Inferior parietal cortex (tissue), 1 donor: ENCODE data around the gene DIAPH2.

Source experiments
- DNase-seq: peaks from one replicate; pipeline ENCODE4 v3.0.0-alpha.2; 2016; ENCODE audit errors: extremely low spot score

Gene DIAPH2

DNA sequence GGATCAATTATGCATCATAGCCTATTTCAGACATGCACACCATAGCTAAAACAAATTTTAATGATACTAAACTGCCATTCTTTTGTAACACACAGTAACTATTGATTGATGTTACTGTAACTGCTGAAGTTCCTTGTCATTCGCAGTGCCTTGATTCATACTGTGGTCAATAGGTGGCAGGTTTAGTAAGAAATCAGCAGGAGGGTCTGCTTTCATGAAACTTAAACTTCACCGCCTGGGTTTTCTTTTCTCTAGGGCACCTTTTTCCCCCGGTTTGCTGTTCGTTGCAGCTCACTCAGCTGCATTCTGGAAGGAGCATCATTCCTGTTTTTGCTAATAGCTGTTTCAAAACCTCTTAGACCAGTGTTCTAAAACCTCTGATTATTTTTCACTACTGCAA is 287.2 kb downstream of the DIAPH2 start:
- DNase-seq: no peak

DNA sequence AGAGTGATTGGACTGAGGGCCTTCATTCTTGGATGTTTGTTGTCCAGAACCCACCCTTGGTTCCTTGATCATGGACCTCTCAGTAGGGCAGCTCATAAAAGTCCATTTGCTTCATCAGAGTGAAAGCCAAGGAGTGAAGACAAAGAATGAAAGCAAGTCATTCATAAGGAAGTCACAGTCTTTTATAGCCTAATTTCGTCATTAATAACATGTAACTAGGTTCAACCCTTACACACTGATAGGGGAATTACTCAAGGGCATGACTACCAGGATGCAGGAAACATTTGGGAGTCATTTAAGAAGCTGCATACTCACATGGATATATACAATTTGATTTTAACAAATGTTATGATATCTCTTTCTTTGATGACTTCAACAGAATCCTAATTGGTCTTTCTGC is 294.3 kb downstream of the DIAPH2 start:
- DNase-seq: no peak

DNA sequence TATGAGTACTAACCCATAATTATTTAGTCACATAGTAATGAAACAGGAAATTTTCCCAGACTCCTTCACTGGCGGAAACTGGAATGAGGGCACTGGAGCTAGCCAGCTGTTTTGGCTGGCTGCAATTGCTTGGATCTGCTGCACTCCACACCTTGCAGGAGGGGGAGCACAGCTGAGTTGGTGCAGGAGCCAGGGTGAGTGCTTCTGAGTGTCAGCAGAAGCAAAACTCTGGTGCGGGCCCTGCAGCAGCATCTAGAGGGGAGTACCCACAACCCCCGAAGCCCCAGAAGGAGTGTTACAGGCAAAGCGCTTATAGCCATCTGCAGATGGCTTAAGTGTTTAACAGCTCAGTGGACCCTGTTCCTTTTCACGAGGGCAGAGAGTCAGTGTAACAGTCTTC is 295.1 kb downstream of the DIAPH2 start:
- DNase-seq: no peak

DNA sequence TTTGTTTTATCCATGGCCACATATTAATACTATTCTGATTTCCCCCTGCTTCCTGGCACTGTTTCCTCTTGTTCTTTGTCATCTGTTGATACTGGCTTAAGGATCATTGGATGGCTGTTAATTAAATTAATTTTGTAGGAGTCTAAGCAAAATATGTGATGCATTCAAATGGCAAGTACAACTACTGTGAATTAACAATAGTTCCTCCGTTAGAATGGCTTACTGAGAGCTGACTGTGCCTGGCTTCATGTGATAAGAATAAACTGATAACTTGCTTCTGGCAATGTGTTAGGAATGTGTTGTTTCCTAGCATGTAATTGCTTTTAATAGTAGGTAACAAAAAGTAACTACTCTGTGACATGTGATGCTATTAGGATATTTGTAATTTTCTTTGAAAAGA is 297.5 kb downstream of the DIAPH2 start:
- DNase-seq: no peak

DNA sequence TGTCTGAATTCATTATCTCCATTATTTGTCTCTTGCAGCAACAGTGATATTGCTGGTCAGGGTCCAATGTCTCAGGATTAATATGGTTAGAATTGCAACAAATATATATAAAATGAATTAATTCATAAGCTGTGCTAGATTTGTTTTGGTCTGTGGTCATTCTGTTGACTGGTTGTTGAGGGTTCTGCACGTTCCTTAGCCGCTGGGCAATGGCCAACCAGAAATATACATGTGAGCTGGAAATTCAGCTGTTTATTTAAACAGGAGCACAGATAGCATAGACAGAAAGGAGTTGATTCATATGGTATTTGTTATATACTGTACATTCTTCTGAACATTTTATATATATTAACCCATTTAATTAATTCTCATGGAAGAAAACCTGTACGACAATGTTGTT is 299.9 kb downstream of the DIAPH2 start:
- no peak for DNase-seq

DNA sequence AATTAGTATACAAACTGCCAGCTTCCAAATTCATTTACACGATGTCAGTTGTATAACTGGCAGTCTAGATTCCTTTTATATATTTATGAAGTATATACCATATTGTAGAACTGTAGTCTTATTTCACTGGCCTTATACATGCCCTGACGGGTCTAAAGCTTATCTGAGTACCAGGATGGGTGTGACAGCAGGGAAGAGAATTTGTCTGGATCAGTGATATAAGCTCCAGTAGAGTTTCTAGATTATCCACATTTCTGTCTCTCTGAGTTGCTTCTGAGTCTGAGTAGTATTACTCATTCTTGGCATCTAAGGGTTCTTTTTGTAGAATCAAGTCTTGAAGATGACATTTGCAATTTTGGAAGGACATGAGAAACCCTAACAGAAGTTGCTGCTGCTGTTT is 300.4 kb downstream of the DIAPH2 start:
- no peak for DNase-seq

DNA sequence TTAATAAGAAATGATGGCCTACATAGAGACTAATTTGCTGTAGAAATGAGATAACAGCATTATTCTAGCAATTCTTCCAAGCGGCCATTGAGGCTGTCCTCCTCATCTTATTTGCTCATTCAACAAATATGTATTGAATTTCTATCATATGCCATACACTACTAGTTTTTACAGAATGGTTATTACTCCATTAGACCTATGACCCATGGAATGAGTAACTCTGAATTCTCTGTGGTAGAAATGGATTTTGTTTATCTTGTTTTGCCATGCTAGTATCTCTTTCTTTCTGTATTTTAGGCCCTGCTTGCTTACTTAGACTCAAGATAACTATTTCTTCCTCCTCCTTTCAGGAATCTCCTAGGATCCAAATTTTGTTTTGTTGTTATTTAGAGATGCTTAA is 302.6 kb downstream of the DIAPH2 start:
- no peak for DNase-seq

DNA sequence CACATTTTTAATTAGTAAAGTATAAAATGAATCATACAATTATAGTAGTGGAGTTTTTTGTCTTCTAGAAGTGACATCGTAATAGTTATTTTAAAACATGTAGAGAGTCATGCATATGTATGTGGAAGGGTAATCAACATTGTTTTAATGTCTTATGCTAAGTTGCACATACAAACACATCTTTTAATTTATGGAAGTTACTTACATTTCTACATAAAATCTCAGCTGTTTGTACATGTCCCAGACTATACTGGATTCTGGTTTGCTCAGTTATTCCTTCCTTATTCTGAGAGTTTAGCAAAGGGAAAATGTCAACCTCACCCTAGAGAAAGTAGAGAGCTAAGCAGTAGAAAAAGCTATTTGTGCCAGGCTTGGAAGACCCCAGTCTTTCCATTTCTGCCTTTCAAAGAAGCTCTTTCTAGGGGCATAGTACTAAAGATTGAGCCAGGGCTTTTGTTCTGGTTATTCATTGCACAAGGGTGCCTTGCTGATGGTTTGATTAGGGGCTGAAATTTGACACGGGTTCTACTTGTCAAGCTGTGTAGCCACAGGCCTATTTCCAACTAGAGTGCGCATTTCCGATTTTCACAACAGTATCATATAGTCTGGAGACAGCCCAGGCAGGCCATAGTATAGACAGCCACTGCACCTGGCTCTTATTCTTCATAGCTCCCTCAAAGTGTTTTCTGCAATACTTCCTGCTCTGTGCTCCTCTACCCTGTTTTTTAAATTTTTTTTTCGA is 305.4 kb downstream of the DIAPH2 start:
- no peak for DNase-seq

DNA sequence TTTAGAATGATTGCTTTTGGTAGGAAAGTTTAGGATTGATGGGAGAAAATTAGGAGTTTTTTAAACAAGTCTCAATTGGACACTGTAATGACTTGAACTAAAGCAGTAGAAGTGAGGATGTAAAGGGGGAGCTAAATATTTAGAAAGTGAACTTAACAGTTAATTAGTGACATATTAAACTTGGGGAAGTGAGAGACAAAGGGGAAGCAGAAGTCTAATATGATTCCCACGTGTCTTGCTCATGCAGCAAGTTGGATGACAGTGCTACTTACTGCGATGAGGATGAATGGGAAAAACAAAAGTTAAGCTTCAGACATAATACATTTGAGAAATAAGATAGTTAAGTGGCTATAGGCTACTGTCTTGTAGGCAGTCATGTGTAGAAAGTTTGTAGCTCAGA is 309.5 kb downstream of the DIAPH2 start:
- no peak for DNase-seq

DNA sequence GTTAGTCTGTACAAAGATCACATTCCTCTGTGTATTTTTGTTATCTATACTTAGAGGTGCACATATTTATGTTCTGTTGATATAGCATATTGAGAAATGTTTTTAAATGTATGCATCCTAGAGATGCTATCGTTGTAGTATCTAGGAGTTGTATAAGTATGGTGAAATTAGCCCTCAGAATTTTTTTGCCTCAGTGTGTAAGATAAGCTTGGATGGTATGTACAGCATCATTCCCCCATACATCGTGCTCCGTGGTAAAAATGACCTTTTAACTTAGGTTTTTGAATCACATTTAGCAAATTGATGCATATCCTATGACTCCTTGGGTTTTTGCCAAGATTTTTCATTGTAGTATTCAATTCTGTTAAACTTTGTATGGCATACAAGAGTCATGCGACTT is 312.6 kb downstream of the DIAPH2 start:
- no peak for DNase-seq

DNA sequence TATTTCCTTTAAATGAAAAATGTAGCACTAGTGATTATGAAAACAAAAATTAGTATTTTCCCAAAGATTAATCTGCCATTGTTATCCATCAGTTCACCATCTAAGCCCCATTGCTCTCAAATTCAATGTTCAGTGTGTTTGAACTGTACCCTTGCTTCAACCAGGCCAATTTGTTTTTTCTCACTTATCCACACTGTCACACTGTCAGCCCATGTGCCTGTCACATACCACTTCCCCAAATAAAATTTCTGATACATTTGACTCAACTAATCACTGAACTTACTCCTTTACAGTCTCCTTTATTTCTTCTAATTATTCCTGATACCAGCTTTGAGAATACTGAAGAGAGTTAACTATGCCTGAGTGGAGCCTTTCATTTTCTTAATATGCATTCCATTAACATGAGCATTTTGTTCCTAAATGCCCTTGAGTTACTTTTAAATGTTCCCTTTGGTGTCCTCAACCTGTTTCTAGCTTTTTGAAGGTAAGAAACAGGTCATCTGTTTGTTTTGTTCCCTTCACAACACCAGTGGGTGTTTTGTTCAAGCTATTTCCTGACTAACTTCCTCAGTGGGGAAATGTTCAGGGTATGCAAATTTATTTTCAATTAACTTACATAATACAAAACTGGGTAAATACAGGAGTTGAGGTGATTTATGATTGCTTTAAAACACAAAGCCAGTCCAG is 316.2 kb downstream of the DIAPH2 start:
- DNase-seq: no peak

DNA sequence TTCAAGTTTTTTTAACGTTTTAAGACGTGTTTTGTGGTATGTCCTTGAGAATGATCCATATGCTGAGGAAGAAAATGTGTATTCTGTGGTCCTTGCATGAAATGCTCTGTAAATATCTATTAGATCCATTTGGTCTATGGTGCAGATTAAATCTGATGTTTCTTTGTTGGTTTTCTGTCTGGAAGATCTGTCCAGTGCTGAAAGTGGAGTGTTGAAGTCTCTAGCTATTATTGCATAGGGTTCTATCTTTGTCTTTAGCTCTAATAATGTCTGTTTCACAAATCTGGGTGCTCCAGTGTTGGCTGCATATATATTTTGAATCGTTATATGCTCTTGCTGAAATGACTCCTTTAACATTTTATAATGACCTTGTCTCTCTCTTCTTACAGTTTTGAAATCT is 321.5 kb downstream of the DIAPH2 start:
- no peak for DNase-seq

DNA sequence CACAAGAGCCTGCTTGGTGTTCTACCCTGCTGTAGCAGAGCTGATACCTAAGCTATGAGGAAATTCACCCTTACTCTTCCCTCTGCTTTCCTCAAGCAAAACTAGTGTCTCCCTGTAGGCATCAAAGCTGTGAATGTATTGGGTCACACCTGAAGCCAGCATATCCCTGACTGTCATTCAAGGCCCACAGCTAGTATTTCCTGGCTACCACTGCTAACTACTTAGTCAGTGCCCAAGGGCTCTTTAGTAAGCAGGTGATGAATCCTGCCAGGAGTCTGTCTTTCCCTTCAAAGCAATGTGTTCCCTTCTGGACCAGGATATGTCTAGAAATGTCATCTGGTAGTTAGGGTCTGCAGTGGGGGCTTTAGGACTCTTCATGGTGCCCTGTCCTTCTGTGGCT is 324.7 kb downstream of the DIAPH2 start:
- no peak for DNase-seq

DNA sequence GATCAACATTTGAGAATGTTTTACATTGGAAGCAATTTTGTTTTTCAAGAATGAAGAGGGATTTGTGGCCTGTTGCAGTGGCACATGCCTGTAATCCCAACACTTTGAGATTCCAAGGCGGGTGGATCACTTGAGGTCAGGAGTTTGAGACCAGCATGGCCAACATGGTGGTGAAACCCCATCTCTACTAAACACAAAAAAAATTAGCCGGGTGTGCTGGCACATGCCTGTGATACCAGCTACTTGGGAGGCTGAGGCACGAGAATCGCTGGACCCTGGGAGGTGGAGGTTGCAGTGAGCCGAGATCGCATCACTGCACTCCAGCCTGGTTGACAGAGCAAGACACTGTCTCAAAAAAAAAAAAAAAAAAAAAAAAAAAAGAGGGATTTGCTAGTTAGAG is 326.9 kb downstream of the DIAPH2 start:
- no peak for DNase-seq

DNA sequence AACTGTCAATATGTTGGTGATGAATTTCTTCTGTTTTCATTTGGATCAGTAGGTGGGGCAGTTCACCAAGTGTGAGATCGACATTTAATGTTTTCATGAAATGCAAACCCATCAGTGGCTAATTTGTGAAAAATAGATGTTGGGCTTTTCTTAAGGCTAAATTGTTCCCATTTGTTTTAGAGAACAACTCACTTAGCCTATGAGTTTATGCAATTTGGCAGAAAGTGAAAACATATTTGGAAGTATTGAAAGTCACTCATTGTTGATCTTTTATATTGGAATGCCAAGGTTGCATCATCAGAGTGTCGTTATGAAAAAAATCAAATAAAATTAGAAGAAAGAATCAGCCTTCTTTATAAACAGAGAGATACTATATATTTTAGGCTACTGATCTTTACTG is 331.5 kb downstream of the DIAPH2 start:
- DNase-seq: no peak

DNA sequence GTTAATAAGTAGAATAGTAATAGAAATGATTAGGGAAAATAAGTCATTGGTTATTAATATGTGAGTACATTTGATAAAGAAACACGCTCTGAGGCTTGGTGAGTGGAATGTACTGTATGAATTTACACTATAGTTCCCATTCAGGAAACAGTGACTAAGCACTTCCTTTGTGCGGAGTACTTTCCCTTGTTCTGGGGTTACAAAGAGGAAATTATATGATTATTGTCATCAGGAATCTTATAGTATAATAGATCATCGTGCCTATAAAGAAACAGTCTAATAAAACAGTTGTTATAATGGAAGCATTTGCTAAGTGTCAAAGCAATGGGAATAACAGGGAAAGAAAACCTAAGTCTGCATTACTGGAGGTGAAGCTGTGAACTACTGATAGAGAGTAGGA is 337.0 kb downstream of the DIAPH2 start:
- no peak for DNase-seq

DNA sequence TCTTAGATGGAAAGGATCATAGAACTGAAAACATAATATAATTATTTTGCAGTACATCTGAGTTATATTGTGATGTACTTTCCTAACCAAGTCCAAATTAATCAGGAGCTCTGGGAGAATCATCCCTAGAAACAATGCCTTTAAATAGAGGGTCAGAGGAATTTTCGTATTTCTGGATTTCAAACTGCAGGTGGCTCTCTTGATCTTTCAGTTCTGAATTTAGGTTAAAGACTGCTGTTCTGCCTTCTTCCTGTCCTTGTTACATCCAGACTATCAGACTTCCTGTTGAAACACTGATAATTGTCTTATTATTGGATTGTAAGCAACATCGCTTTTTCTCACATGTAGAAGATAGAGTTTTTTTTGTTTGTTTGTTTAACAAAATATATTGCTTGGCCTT is 341.8 kb downstream of the DIAPH2 start:
- DNase-seq: no peak

DNA sequence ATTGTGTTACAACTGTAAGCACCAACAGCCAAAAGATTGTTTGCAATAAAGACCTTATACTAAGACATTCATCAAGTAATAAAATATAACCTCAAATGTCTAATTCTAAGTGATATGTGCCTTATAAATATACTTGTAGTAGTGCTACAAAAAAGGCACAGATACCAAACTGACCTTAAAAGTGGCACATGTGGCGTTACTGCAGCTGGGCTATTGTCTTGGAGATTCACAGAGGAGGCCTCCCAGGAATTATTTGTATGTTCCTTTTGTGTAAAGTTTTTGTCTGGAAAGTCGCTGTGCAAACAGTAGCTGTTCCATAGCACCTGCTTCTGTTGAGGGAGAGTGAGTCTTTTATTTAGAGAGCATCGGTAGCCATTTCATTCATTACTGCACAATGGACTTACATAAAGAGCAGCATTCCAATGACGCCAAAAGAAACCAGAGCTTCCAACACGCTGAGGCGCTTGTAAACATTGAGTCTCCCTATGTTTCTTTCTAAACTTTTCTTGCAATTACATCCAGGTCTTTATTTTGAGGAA is 342.8 kb downstream of the DIAPH2 start:
- DNase-seq: no peak

DNA sequence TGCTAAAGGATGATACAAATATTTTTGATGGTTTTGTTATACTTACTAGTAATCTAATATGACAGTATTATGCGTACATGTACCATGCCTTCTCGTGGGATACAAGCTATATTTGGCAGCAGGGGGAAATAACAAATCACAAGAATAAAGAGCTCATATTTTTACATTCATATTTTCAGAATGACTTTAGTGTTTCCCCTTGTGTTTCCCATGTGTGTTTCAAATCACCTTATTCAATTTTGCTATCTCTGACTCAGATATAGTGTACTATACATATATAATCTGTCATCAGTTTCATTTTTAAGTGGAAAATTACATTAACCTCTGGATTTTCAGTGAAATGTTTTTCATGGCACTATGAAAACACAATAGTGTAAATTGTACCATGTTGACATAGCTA is 345.8 kb downstream of the DIAPH2 start:
- no peak for DNase-seq

DNA sequence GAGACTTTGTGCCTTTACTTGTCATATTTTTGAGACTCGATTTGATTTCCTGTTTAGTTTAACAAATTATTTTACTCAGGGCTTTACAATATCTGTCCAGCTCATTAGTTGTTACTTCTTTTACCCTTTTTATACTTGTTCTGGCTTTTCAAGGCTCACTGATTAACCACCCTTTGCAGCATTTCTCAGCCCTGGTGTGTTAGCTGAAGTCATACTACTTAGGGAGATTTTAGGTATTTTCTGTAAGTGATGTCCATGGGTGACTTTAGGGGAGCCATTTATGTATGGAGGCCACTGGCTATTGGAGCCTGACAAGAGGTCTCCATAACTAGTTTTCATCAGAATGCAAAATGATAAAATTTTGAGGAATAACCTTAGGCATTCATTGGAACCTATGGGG is 346.3 kb downstream of the DIAPH2 start:
- DNase-seq: no peak

DNA sequence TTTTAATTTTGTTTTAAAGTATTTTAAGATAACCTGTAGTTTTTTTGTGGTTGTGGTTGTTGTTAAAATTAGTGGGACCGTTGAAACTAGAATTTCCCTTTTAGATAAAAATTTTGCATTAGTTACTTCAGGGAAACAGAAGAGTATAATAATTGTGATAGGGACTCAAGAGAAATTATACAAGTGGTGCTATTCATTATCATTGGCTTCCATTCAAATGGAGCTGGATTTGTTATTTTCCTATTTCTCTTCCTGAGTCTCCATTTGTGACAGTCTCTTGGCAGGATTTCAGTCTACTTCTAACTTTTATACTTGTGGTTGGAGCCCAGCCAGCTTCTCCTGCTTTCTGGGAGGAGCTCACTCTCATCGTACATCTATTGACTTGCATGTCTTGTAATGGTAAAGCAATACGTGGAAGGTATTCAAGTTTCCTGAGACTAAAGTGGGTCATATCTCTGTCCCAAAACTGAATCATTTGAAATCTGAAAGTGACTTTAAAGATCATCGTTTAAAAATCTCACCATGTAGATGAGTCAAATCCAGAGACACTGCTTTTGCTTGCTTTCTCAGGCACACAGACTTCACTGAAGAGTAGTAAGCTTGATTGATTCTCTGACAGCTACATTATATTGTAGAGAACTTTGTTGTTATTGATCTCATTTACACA is 354.9 kb downstream of the DIAPH2 start:
- no peak for DNase-seq

DNA sequence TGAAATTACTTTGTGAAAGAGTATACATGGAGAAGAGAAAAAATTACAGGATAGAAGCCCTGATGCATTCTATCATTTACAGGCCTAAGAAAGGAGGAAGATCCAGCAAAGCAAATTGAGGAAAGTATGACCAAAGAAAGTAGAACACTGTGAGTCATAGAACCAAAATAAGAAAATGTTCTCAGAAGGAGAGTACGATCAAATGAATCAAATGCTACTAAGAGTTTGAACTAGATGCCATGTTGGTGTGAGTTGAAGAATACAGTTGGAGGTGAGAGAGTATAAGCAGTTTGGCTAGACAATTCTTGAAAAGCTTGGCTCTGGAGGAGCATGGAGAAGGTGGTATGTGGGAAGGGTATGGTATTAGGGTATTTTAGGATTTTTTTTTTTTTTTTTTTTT is 360.8 kb downstream of the DIAPH2 start:
- DNase-seq: no peak

DNA sequence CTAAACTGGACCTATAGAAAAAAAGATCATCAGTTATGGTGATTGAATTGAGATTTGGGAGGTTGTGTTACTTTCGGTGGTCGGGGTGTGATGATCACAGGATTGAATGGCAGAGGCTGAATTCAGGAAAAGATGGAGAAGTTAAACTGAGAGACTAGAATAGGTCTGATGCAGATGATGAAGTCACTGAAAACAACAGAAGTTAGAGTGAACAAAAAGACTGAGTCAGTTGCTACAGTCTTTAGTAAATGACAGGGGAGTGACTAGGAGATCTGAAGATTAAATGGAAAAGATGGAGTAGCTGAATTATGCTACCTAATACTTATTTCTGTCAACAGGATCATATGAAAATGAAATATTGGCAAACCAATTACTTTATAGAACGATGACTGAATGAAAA is 362.2 kb downstream of the DIAPH2 start:
- DNase-seq: no peak
